ENCODE data around the gene PLD4.
"Not testable (repeated sequence)": the region's sequence is repeated elsewhere in the genome, so short reads cannot be mapped to it uniquely, and the experiment has no call there.

DNA sequence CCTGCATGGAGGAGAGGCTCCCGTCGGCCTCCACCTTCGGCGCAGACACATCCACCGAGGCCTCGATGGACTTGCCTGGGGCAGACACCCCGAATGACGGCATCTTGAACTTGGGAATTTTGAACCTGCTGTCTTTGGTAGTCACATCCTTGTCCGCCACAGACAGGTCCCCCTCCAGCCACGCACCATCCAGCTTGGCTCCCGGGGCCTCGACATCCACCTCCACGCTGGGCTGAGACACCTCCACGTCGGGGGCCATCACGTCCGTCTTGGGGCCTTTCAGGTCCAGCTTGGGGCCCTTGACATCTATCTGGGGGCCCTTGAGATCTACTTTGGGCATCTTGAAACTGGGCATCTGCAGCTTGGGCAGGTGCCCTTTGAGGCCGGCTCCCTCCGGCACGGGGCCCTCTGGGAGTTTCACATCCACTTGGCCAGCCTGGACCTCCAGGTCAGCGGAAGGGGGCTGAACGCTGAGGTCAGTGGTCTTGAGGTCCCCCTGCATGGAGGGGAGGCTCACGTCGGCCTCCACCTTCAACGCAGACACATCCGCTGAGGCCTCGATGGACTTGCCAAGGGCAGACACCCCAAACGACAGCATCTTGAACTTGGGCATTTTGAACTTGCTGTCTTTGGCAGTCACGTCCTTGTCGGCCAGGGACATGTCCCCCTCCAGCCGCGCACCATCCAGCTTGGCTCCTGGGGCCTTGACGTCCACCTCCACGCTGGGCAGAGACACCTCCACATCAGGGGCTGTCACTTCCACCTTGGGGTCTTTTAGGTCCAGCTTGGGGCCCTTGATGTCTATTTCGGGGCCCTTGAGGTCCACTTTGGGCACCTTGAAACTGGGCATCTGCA lies 23.4 kb downstream of the PLD4 start:
- not testable (repeated sequence) for TF ChIP-seq REST (IDR thresholded peaks at IDR 0.05; ENCODE audit: insufficient replicate concordance, low read depth); GABPA (IDR thresholded peaks at IDR 0.05; ENCODE audit: low read depth)
- TF ChIP-seq, protein P1, sequence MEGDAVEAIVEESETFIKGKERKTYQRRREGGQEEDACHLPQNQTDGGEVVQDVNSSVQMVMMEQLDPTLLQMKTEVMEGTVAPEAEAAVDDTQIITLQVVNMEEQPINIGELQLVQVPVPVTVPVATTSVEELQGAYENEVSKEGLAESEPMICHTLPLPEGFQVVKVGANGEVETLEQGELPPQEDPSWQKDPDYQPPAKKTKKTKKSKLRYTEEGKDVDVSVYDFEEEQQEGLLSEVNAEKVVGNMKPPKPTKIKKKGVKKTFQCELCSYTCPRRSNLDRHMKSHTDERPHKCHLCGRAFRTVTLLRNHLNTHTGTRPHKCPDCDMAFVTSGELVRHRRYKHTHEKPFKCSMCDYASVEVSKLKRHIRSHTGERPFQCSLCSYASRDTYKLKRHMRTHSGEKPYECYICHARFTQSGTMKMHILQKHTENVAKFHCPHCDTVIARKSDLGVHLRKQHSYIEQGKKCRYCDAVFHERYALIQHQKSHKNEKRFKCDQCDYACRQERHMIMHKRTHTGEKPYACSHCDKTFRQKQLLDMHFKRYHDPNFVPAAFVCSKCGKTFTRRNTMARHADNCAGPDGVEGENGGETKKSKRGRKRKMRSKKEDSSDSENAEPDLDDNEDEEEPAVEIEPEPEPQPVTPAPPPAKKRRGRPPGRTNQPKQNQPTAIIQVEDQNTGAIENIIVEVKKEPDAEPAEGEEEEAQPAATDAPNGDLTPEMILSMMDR (IDR thresholded peaks at IDR 0.05; ENCODE audit: insufficient read depth, low read length): not testable (repeated sequence)
